Measurements from ENCODE around the gene ERMARD. TPM values are rescaled to one million over a fixed set of nuclear protein-coding genes. Genes with fewer than 3 reads are reported as not detected.

The ERMARD gene
- total RNA-seq, 2 donors from 2014 or later: 14.2 to 15.7 TPM

GRCh38 chr6:169783971-169784820, 32.8 kb downstream of the ERMARD start:
- intact Hi-C loops (cut with DNase I): no loop called here
- DNase-seq: no peak
- H3K4me3 ChIP-seq: no peak overlapping the region
- TF ChIP-seq, protein P1, sequence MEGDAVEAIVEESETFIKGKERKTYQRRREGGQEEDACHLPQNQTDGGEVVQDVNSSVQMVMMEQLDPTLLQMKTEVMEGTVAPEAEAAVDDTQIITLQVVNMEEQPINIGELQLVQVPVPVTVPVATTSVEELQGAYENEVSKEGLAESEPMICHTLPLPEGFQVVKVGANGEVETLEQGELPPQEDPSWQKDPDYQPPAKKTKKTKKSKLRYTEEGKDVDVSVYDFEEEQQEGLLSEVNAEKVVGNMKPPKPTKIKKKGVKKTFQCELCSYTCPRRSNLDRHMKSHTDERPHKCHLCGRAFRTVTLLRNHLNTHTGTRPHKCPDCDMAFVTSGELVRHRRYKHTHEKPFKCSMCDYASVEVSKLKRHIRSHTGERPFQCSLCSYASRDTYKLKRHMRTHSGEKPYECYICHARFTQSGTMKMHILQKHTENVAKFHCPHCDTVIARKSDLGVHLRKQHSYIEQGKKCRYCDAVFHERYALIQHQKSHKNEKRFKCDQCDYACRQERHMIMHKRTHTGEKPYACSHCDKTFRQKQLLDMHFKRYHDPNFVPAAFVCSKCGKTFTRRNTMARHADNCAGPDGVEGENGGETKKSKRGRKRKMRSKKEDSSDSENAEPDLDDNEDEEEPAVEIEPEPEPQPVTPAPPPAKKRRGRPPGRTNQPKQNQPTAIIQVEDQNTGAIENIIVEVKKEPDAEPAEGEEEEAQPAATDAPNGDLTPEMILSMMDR (IDR thresholded peaks at IDR 0.05): no peak
- no peak overlapping the region for H3K9ac ChIP-seq (ENCODE audit: low read depth in 2 of 2, low read length in 2 of 2)
- no peak overlapping the region for H3K27ac ChIP-seq
- H3K4me1 ChIP-seq: no peaks in the 10 kb centered on the region
- no peaks in the 10 kb centered on the region for H3K36me3 ChIP-seq
- no peaks in the 10 kb centered on the region for H3K9me3 ChIP-seq
- no peaks in the 10 kb centered on the region for H3K27me3 ChIP-seq

GRCh38 chr6:169784821-169785340, 33.5 kb downstream of the ERMARD start:
- Histone ChIP-seq H3K4me3 (no peak overlapping the region), H3K27ac (no peak overlapping the region), H3K27me3 (no peaks in the 10 kb centered on the region), H3K36me3 (no peaks in the 10 kb centered on the region), H3K4me1 (peaks cover 3% of the 10 kb centered on the region), H3K9me3 (no peaks in the 10 kb centered on the region), H3K9ac (ENCODE audit: low read depth in 2 of 2, low read length in 2 of 2) (no peak overlapping the region)
- TF ChIP-seq, protein P1 (IDR thresholded peaks at IDR 0.05): no peak
- DNase-seq: no peak
- intact Hi-C loops (cut with DNase I): no loop called here

GRCh38 chr6:169785566-169785965, 34.1 kb downstream of the ERMARD start:
- intact Hi-C loops (cut with DNase I): no loop called here

GRCh38 chr6:169786349-169786748, 34.9 kb downstream of the ERMARD start:
- DNase-seq: no peak
- no peaks in the 10 kb centered on the region for H3K36me3 ChIP-seq
- no peak overlapping the region for H3K27ac ChIP-seq
- intact Hi-C loops (cut with DNase I): no loop called here
- H3K9ac ChIP-seq (ENCODE audit: low read depth in 2 of 2, low read length in 2 of 2): no peak overlapping the region
- H3K4me1 ChIP-seq: peaks cover 7% of the 10 kb centered on the region
- no peaks in the 10 kb centered on the region for H3K9me3 ChIP-seq
- H3K4me3 ChIP-seq: no peak overlapping the region
- TF ChIP-seq, protein P1 (IDR thresholded peaks at IDR 0.05): no peak
- no peaks in the 10 kb centered on the region for H3K27me3 ChIP-seq

More at GRCh38 chr6:169785566-169785965, 34.1 kb downstream of the ERMARD start:
- Histone ChIP-seq H3K36me3 (no peaks in the 10 kb centered on the region), H3K9ac (ENCODE audit: low read depth in 2 of 2, low read length in 2 of 2) (no peak overlapping the region), H3K9me3 (no peaks in the 10 kb centered on the region), H3K4me3 (no peak overlapping the region), H3K27ac (no peak overlapping the region), H3K4me1 (peaks cover 3% of the 10 kb centered on the region), H3K27me3 (no peaks in the 10 kb centered on the region)
- DNase-seq: no peak
- TF ChIP-seq, protein P1 (IDR thresholded peaks at IDR 0.05): no peak

GRCh38 chr6:169787797-169788196, 36.4 kb downstream of the ERMARD start:
- TF ChIP-seq, protein P1 (IDR thresholded peaks at IDR 0.05): no peak
- Histone ChIP-seq H3K4me1 (peaks cover 7% of the 10 kb centered on the region), H3K27me3 (no peaks in the 10 kb centered on the region), H3K9ac (ENCODE audit: low read depth in 2 of 2, low read length in 2 of 2) (no peak overlapping the region), H3K9me3 (no peaks in the 10 kb centered on the region), H3K27ac (no peak overlapping the region), H3K36me3 (no peaks in the 10 kb centered on the region), H3K4me3 (no peak overlapping the region)
- intact Hi-C loops (cut with DNase I): no loop called here
- no peak for DNase-seq
